GM19351 (cell line): Measurements from ENCODE around the gene RBM18.
A peak's percentile ranks its signal among the peaks of the same experiment; 100 is the strongest.

Source experiments
- ATAC-seq: cut with Tn5 transposase; IDR thresholded peaks from one replicate; pipeline ENCODE4 v1.9.1; 2021; ENCODE audit warnings: mild to moderate bottlenecking, moderate library complexity; ENCODE audit not compliant: unreplicated experiment

RBM18 gene

DNA sequence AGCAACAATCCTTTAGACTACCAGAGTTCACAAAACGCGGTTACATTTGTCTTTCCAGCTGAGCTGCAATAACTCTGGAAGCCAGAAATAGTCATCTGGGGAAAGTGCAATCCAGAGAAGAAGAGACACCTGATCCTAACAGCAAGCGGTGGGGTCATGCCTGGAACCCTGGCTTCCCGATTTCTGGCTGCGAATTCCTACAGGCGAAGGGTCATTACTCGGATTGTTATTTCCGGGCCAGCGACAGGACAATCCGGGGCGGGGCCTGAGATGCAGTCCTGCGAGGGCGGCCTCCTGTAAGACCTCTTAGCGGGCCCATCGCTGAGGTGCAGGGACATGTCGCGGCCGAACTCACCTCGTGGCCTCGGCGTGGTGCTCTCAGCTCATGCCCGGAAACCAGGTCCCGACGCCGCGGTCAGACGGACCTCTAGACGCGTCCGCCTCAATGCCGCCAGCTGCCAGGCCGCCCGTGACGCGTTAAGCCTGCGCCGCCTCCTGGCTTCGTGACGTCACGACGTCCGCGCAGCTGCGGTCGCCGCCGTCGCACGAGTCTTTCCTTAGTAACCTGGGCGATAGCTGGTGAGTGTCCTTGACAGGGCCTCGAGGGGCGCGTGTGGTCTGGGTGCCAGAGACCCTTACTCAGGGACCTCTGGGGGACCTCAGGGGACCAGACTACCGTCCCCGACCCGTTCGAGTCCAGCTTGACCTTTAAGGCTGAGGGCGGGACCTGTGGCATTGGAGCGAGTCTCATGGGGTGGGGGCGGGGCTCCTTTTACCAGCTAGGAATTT lies at the start of gene RBM18, which contains the start of gene MRRF:
Gene RBM18 (minus strand): TSS at position 481 of the 789 bp plus-strand sequence. CDS start 3,348 bp downstream, outside the sequence.
Gene MRRF (plus strand): TSS at position 523 of the 789 bp plus-strand sequence. CDS start 6,010 bp downstream, outside the sequence.
- ATAC-seq: peak; percentile 83

DNA sequence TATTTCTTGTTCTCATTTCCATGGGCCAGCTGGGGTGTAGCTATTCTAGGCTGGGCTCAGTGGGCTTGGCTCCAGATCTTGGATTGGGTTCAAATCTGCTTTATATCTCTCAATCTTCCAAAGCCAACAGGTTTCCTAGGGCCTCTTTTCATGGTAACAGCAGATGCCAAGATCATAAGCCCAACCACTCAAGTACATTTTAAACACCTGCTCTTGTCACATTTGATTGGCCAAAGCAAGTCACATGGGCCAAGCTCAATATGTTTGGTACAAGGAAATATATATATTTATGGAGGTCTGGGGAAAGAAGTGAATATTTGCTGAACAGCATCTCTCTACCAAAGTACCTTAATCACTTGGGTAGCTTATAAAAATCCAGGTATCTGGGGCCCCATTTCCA lies 49.5 kb upstream of the RBM18 start:
- ATAC-seq: no peak

GRCh38 chr9:122309861-122310260 lies 45.2 kb upstream of the RBM18 start:
- ATAC-seq: no peak

DNA sequence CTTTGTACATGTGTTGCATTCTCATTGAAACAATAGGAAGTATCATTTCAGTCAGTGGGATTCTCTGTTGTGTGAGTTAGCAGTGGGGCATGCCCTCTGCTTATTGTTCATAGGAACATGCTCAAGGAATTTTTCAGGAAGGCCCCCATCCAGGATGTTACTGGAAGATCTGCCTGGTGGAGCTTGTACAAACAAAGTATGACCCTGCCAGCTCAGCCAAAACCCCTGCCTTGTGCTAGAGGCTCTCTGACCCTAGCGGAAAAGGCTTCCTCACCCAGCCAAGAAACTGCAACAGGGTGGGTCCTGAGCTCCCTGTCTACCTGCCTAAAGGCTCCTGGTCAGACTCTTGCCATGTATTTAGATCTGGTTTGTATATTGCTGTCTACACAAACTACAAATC lies 43.3 kb upstream of the RBM18 start:
- no peak for ATAC-seq

DNA sequence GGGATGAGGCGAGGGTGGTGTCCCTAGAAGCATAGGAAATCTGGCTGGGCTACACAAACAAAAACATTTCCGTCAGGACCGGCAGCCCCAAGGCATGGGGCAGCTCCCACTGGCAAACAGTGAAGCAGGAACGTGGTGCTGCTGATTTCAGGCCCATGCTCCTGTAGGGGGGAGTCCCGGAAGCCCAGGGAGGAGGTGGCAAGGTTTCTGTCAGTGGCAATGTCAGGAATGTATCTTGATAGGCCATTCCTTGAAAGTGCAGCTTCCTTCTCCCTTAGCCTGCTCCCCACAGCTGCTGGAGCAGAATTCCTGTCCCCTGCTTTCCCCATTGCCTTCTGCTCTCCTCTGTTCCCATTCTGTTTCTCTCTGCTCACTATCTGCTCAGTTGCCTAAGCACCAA lies 42.4 kb upstream of the RBM18 start:
- no peak for ATAC-seq

DNA sequence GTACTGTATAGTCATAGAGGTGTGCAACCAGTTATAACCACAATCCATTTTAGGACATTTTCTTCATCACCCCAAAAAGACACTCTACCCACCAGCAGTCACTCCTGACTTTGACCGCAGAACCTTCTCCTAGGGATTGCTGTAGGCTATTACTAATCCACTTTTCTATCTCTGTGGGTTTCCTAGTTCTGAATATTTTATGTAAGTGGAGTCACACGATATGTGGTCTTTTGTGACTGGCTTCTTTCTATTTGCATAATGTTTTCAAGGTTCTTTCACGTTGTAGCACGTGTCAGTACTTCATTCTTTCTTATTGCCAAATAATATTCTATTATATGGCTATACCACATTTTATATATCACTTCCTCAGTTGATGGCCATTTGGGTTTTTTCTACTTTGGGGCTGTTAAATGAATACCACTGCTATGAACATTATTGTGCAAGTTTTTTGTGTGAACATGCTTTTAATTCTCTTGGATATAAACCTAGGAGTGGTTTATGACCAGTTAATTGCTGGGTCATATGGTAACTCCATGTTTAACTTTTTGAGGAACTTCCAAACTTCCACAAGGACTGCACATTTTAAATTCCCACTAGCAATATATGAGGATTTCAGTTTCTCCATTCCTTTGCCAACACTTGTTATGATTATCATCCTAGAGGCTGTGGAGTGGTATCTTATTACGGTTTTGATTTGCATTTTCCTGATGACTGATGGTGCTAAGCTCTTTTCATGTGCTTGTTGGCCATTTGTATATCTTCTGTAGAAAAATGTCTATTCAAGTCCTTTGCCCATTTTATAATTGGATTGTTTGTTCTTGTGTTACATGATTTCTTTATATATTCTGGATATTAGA lies 37.8 kb upstream of the RBM18 start:
- ATAC-seq: no peak

DNA sequence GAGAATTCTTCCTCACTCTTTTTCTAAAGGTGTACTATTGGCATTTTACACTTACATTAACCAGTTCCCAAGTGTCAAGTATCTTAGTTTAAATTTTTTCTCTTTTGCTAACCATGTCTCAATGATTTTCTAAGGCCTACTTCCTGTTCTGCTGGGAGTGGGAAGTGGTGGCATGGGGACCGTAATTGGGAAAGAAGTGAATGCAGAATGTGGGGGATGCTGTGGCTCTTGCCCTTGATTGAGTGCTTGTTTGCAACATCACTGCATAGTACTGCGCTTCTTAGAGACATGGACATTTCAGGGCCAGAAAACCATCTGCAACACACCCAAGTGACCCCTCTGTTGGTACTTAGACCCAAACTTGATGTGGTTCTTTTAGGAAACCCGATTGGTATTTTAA lies 32.9 kb upstream of the RBM18 start:
- no peak for ATAC-seq

GRCh38 chr9:122294531-122294930 lies 29.9 kb upstream of the RBM18 start:
- ATAC-seq: no peak

- ATAC-seq: no peak
Measured at GRCh38 chr9:122291458-122291857, 26.8 kb upstream of the RBM18 start.

GRCh38 chr9:122287214-122287720 lies 22.6 kb upstream of the RBM18 start:
- no peak for ATAC-seq

DNA sequence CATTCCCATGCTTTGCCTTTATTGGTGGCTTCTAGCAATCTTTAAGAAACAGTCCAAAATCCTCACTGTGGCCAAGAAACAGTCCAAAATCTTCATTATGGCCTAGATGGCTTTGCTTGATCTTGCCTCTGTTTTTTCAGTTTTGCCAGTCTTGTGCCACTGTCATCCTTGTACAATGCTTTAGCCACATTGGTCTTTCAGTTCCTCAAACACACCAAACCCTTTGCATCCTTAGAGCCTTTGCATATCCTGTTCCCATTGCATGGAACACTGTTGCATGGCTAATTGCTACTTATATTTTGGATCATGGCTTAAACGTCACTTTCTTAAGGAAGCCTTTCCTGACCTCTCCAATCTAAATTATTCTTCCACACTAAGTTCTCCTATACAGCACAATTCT lies 22.1 kb upstream of the RBM18 start:
- ATAC-seq: peak; percentile 60

- ATAC-seq: no peak
Measured at GRCh38 chr9:122281368-122281767, 16.7 kb upstream of the RBM18 start.

GRCh38 chr9:122277285-122277897 lies 12.8 kb upstream of the RBM18 start:
- ATAC-seq: no peak

DNA sequence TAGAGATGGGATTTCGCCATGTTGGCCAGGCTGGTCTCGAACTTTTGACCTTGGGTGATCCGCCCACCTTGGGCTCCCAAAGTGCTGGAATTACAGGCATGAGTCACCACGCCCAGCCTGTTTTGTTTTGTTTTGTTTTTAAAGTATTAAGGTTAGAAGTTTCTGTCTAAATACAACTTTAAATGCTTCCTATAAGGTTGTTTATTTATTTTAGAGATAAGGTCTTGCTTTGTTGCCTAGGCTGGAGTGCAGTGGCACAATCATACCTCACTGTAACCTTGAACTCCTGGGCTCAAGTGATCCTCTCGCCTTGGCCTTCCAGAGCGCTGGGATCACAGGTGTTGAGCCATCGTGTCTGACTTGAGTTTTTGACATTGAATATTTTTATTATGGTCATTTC lies 11.5 kb upstream of the RBM18 start:
- no peak for ATAC-seq

DNA sequence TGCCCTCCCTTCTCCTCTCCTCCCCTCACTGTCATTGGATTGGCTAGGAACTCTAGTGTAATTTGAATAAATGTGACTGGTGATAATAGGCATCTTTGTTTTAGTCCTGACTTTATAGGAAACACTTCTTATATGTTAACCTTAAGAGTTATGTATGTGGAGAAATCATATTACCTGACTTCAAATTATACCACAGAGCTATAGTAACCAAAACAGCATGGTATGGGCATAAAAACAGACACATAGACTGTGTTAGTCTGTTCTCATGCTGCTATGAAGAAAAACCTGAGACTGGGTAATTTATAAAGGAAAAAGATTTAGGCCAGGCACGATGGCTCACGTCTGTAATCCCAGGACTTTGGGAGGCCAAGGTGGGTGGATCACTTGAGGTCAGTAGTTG lies 9.4 kb upstream of the RBM18 start:
- ATAC-seq: no peak

DNA sequence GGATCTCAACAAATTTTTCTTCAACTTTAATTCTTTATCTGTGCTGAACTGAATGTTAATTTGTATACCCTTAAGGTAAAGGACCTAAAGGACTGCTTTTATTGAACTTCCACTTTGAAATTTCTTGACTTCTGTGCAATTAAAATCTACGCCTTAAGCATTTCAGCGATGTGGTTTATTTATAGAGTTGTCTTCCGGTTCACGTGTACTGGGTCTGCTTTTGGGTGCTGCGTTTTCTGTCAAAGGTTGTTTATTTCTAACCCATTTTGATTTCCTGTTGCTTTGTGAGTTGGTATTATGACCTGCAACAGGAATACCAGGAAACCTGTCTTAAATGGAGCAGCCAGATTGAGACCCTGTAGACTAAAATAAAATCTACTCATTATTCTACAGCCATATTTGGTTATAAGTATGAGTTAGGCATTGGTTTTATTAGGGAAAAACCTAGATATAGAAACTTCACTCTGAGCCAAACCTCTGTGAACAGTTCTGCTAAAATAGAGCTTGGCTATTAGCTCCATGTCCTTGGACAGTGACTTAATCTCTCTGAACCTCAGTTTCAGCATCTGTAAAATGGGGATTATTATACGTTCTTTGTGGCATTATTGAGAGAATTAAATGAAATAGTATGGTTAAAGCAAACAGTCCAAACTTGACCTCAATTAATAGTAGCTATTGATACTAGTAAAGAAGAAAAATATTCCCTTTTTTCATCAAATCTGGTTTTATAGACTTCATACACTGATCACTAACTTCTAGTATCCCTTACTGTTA lies 3.6 kb upstream of the RBM18 start:
- no peak for ATAC-seq

- peak; percentile 44 for ATAC-seq
Measured at GRCh38 chr9:122265149-122265915, 692 bp upstream of the RBM18 start.

GRCh38 chr9:122263699-122264349 lies 816 bp downstream of the RBM18 start:
- ATAC-seq: no peak

DNA sequence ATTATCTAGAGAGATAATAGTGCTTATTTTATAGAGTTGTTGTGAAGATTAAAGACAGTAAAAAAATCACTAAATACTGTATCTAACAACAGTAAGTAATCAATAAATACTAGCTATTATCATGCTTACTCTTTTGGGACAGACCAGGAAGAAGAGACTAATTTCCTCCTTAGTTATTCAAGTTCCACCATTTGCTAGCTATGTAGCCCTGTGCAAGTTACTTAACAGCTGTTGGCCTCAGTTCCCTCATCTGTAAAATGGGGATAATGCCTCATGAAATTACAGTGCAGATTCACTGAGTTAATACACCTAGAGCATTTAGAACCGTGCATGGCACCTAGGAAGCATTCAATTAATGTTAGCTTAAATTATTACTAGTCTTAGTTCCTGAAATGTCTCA lies 2.6 kb downstream of the RBM18 start:
- no peak for ATAC-seq
